GM23338 (cell line): ENCODE data around the gene MAST4. TPM values are rescaled to one million over a fixed set of nuclear protein-coding genes. Genes with fewer than 3 reads are reported as not detected.

Experiments
- ATAC-seq: fragments of 200-7000 bp; cut with Tn5 transposase; 3 replicates; pipeline ENCODE4 v1.9.1; 2020
- DNase-seq: peaks from one replicate; pipeline ENCODE4 v3.0.0-alpha.2; 2015; ENCODE audit warnings: low spot score
- H2AFZ ChIP-seq: fragments of 200-600 bp; sonication (generic); 2 replicates; pipeline ENCODE4 v1.8.0; 2016; ENCODE audit warnings: antibody characterized with exemption, mild to moderate bottlenecking, moderate library complexity
- H3F3A ChIP-seq: fragments of 200-600 bp; sonication (generic); replicated peaks from 2 replicates; pipeline ENCODE4 v1.8.0; 2017; ENCODE audit warnings: antibody characterized with exemption, mixed run types, low read depth
- H3K27ac ChIP-seq: fragments of 200-600 bp; sonication (generic); 2 replicates; pipeline ENCODE4 v1.6.1; 2016; ENCODE audit warnings: low read depth
- H3K27me3 ChIP-seq: fragments of 200-600 bp; sonication (generic); 2 replicates; pipeline ENCODE4 v1.8.0; 2016; ENCODE audit warnings: mild to moderate bottlenecking, mixed run types, moderate library complexity; ENCODE audit not compliant: insufficient read depth
- H3K36me3 ChIP-seq: fragments of 200-600 bp; sonication (generic); 2 replicates; pipeline ENCODE4 v1.8.0; 2016; ENCODE audit warnings: mild to moderate bottlenecking; ENCODE audit not compliant: insufficient read depth
- H3K4me1 ChIP-seq: fragments of 200-600 bp; sonication (generic); 2 replicates; pipeline ENCODE4 v1.8.0; 2016; ENCODE audit warnings: mild to moderate bottlenecking, moderate library complexity; ENCODE audit not compliant: insufficient read depth
- H3K4me2 ChIP-seq: fragments of 200-600 bp; sonication (generic); 2 replicates; pipeline ENCODE4 v1.7.1; 2017; ENCODE audit warnings: mixed run types
- H3K4me3 ChIP-seq: fragments of 200-600 bp; sonication (generic); 2 replicates; pipeline ENCODE4 v1.6.1; 2016; ENCODE audit warnings: mixed run types
- H3K79me2 ChIP-seq: fragments of 200-600 bp; sonication (generic); replicated peaks from 2 replicates; pipeline ENCODE4 v1.8.0; 2017; ENCODE audit warnings: mild to moderate bottlenecking; ENCODE audit not compliant: insufficient read depth
- H3K9me2 ChIP-seq: fragments of 200-600 bp; sonication (generic); 2 replicates; pipeline ENCODE4 v1.8.0; 2017; ENCODE audit not compliant: insufficient read depth
- H4K20me1 ChIP-seq: fragments of 200-600 bp; sonication (generic); replicated peaks from 2 replicates; pipeline ENCODE4 v1.8.0; 2017; ENCODE audit warnings: mild to moderate bottlenecking; ENCODE audit not compliant: insufficient read depth
- H3K27ac Mint-ChIP-seq: 2 replicates; pipeline ENCODE4 v1.8.0; 2020; ENCODE audit warnings: inconsistent platforms, mild to moderate bottlenecking, moderate library complexity, mixed read lengths
- H3K27me3 Mint-ChIP-seq: 3 replicates; pipeline ENCODE4 v1.8.0; 2022; ENCODE audit warnings: low read depth, mild to moderate bottlenecking, moderate library complexity, mixed read lengths, inconsistent platforms; ENCODE audit not compliant: insufficient read depth, poor library complexity
- H3K36me3 Mint-ChIP-seq: 3 replicates; pipeline ENCODE4 v1.8.0; 2021; ENCODE audit warnings: low read depth, mild to moderate bottlenecking, inconsistent platforms, moderate library complexity, mixed read lengths
- H3K4me1 Mint-ChIP-seq: 3 replicates; pipeline ENCODE4 v1.8.0; 2020; ENCODE audit warnings: mild to moderate bottlenecking, inconsistent platforms, mixed read lengths
- H3K4me3 Mint-ChIP-seq: 3 replicates; pipeline ENCODE4 v1.8.0; 2021; ENCODE audit warnings: moderate library complexity, mild to moderate bottlenecking, inconsistent platforms, mixed read lengths
- H3K9me3 Mint-ChIP-seq: 3 replicates; pipeline ENCODE4 v1.8.0; 2020; ENCODE audit warnings: moderate library complexity, mild to moderate bottlenecking, inconsistent platforms, mixed read lengths
- CREB1 ChIP-seq: fragments of 250-450 bp; sonication (Bioruptor Pico); IDR thresholded peaks from 2 replicates; pipeline ENCODE4 v1.5.0; 2020; ENCODE audit warnings: low read depth, mild to moderate bottlenecking, moderate library complexity
- EZH2 ChIP-seq: fragments of 200-600 bp; sonication (generic); IDR thresholded peaks from one replicate; pipeline ENCODE4 v1.8.0; 2017; ENCODE audit warnings: antibody characterized with exemption, mild to moderate bottlenecking, low read depth; ENCODE audit not compliant: unreplicated experiment
- EZH2phosphoT487 ChIP-seq: fragments of 200-600 bp; sonication (generic); IDR thresholded peaks from one replicate; pipeline ENCODE4 v1.8.1; 2018; ENCODE audit warnings: antibody characterized with exemption; ENCODE audit not compliant: unreplicated experiment
- JUNB ChIP-seq: IDR thresholded peaks from one replicate; pipeline ENCODE4 v1.6.1; 2016; ENCODE audit warnings: antibody characterized with exemption; ENCODE audit not compliant: unreplicated experiment
- NANOG ChIP-seq: IDR thresholded peaks from 2 replicates; pipeline ENCODE4 v1.6.1; 2016; ENCODE audit warnings: antibody characterized with exemption, borderline replicate concordance
- POLR2AphosphoS5 ChIP-seq: IDR thresholded peaks from 2 replicates; pipeline ENCODE4 v1.6.1; 2016; ENCODE audit warnings: antibody characterized with exemption, low read depth
- REST ChIP-seq: IDR thresholded peaks from one replicate; pipeline ENCODE4 v1.6.1; 2018; ENCODE audit warnings: antibody characterized with exemption; ENCODE audit not compliant: unreplicated experiment
- STAT1 ChIP-seq: IDR thresholded peaks from one replicate; pipeline ENCODE4 v1.6.1; 2016; ENCODE audit warnings: antibody characterized with exemption; ENCODE audit not compliant: unreplicated experiment
- ZNF114 ChIP-seq: fragments of 250-450 bp; sonication (Bioruptor Pico); IDR thresholded peaks from 2 replicates; pipeline ENCODE4 v1.5.0; 2020; ENCODE audit warnings: mild to moderate bottlenecking, moderate library complexity
- ZNF331 ChIP-seq: fragments of 250-450 bp; sonication (Bioruptor Pico); IDR thresholded peaks from 2 replicates; pipeline ENCODE4 v1.5.0; 2020; ENCODE audit warnings: low read depth, mild to moderate bottlenecking, moderate library complexity
- polyA plus RNA-seq: library from polyadenylated mRNA; unstranded; fragments of >200 nt; fragmentation: Nextera tagmentation; extraction: Ambion mirVana; gene quantifications from 2 replicates; pipeline ENCODE4 v1.2.1, GENCODE V29; 2016
- total RNA-seq: library from RNA; depleted of rRNA; stranded (reverse); fragments of >200 nt; shearing (Covaris generic); gene quantifications from 2 replicates; pipeline ENCODE4 v1.2.3, GENCODE V29; 2014
- TF ChIP-seq, protein P1 (sequence below): IDR thresholded peaks from 2 replicates; pipeline ENCODE4 v1.6.1; 2016; ENCODE audit warnings: antibody characterized with exemption
- TF ChIP-seq, protein P2 (sequence below), 2 experiments: fragments of 200-600 bp in 1 of 2; sonication (generic) in 1 of 2; conservative IDR thresholded peaks; 2 replicates each; pipeline versions ENCODE4 v1.5.1 to v1.6.1; 2016 to 2017; ENCODE audit warnings: antibody characterized with exemption in 2 of 2, low read depth in 2 of 2, mild to moderate bottlenecking in 2 of 2, moderate library complexity in 1 of 2
- TF ChIP-seq, protein P3 (sequence below): fragments of 250-450 bp; sonication (Bioruptor Pico); IDR thresholded peaks from 2 replicates; pipeline ENCODE4 v1.5.0; 2020; ENCODE audit warnings: mild to moderate bottlenecking, moderate library complexity

The MAST4 gene
- total and polyA plus RNA-seq, 2 experiments from 2014 or later, result 3.6 to 8.5 TPM

DNA sequence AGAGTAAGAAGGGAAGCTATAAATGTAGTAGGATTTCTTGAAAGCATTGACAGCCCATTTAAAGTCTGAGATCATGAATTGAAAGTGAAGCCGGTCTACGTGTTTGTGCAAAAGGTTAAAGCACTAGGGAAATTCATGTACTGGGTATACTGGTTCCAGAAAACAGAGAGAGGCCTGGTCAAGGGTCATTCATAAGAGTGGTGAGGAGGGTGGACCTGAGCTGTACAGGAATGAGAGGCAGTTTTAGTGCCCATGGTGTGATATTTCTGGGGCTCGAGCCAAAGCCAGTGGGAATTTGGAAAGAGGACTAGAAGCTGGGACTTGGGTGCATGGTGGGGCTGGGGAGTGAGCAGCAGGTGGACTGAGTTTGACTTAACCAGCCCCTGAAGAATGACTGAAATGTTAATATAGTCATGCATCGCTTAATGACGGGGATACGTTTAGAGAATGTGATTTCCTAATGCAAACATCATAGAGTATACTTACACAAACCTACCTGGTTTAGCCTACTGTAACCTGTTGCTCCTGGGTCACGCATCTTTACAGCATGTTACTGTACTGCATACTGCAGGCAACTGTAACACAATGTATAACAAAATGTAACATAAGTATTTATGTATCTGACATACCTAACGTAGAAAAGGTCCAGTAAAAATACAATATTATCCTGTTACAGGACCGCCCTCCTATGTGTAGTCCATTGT lies 173.0 kb downstream of the MAST4 start:
- H2AFZ ChIP-seq, result no peak overlapping the region
- H3K9me2 ChIP-seq, result no peaks in the 10 kb centered on the region
- no peaks in the 10 kb centered on the region for H3K36me3 Mint-ChIP-seq
- no peak for DNase-seq
- H3K27me3 Mint-ChIP-seq, result no peaks in the 10 kb centered on the region
- 0 out of 3 replicates have a peak, but pooled peaks cover 2% of the 10 kb centered on the region for H3K4me1 Mint-ChIP-seq
- ATAC-seq, result no peak
- H3K4me3 ChIP-seq, result no peak overlapping the region
- H3K9me3 Mint-ChIP-seq, result no peaks in the 10 kb centered on the region
- no peak overlapping the region for H3K4me3 Mint-ChIP-seq
- H3K27me3 ChIP-seq, result no peaks in the 10 kb centered on the region
- H3K79me2 ChIP-seq, result no peaks in the 10 kb centered on the region
- no peak overlapping the region for H3K4me2 ChIP-seq
- no peak overlapping the region for H3K27ac Mint-ChIP-seq
- H3K36me3 ChIP-seq, result no peaks in the 10 kb centered on the region
- TF ChIP-seq, protein P1, sequence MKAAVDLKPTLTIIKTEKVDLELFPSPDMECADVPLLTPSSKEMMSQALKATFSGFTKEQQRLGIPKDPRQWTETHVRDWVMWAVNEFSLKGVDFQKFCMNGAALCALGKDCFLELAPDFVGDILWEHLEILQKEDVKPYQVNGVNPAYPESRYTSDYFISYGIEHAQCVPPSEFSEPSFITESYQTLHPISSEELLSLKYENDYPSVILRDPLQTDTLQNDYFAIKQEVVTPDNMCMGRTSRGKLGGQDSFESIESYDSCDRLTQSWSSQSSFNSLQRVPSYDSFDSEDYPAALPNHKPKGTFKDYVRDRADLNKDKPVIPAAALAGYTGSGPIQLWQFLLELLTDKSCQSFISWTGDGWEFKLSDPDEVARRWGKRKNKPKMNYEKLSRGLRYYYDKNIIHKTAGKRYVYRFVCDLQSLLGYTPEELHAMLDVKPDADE, result no peak
- TF ChIP-seq EZH2, result no peak
- no peak for TF ChIP-seq ZNF114 (CRISPR knock-in tag)
- TF ChIP-seq EZH2phosphoT487, result no peak
- TF ChIP-seq ZNF331 (CRISPR knock-in tag), result no peak
- TF ChIP-seq, protein P2, sequence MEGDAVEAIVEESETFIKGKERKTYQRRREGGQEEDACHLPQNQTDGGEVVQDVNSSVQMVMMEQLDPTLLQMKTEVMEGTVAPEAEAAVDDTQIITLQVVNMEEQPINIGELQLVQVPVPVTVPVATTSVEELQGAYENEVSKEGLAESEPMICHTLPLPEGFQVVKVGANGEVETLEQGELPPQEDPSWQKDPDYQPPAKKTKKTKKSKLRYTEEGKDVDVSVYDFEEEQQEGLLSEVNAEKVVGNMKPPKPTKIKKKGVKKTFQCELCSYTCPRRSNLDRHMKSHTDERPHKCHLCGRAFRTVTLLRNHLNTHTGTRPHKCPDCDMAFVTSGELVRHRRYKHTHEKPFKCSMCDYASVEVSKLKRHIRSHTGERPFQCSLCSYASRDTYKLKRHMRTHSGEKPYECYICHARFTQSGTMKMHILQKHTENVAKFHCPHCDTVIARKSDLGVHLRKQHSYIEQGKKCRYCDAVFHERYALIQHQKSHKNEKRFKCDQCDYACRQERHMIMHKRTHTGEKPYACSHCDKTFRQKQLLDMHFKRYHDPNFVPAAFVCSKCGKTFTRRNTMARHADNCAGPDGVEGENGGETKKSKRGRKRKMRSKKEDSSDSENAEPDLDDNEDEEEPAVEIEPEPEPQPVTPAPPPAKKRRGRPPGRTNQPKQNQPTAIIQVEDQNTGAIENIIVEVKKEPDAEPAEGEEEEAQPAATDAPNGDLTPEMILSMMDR (conservative IDR thresholded peaks at IDR 0.05; ENCODE audit: low read depth in 2 of 2), result no peak
- no peak for TF ChIP-seq JUNB
- TF ChIP-seq STAT1, result no peak
- no peak for TF ChIP-seq REST
- TF ChIP-seq POLR2AphosphoS5, result no peak
- no peak for TF ChIP-seq CREB1 (CRISPR knock-in tag)
- TF ChIP-seq NANOG, result no peak
- TF ChIP-seq, protein P3, sequence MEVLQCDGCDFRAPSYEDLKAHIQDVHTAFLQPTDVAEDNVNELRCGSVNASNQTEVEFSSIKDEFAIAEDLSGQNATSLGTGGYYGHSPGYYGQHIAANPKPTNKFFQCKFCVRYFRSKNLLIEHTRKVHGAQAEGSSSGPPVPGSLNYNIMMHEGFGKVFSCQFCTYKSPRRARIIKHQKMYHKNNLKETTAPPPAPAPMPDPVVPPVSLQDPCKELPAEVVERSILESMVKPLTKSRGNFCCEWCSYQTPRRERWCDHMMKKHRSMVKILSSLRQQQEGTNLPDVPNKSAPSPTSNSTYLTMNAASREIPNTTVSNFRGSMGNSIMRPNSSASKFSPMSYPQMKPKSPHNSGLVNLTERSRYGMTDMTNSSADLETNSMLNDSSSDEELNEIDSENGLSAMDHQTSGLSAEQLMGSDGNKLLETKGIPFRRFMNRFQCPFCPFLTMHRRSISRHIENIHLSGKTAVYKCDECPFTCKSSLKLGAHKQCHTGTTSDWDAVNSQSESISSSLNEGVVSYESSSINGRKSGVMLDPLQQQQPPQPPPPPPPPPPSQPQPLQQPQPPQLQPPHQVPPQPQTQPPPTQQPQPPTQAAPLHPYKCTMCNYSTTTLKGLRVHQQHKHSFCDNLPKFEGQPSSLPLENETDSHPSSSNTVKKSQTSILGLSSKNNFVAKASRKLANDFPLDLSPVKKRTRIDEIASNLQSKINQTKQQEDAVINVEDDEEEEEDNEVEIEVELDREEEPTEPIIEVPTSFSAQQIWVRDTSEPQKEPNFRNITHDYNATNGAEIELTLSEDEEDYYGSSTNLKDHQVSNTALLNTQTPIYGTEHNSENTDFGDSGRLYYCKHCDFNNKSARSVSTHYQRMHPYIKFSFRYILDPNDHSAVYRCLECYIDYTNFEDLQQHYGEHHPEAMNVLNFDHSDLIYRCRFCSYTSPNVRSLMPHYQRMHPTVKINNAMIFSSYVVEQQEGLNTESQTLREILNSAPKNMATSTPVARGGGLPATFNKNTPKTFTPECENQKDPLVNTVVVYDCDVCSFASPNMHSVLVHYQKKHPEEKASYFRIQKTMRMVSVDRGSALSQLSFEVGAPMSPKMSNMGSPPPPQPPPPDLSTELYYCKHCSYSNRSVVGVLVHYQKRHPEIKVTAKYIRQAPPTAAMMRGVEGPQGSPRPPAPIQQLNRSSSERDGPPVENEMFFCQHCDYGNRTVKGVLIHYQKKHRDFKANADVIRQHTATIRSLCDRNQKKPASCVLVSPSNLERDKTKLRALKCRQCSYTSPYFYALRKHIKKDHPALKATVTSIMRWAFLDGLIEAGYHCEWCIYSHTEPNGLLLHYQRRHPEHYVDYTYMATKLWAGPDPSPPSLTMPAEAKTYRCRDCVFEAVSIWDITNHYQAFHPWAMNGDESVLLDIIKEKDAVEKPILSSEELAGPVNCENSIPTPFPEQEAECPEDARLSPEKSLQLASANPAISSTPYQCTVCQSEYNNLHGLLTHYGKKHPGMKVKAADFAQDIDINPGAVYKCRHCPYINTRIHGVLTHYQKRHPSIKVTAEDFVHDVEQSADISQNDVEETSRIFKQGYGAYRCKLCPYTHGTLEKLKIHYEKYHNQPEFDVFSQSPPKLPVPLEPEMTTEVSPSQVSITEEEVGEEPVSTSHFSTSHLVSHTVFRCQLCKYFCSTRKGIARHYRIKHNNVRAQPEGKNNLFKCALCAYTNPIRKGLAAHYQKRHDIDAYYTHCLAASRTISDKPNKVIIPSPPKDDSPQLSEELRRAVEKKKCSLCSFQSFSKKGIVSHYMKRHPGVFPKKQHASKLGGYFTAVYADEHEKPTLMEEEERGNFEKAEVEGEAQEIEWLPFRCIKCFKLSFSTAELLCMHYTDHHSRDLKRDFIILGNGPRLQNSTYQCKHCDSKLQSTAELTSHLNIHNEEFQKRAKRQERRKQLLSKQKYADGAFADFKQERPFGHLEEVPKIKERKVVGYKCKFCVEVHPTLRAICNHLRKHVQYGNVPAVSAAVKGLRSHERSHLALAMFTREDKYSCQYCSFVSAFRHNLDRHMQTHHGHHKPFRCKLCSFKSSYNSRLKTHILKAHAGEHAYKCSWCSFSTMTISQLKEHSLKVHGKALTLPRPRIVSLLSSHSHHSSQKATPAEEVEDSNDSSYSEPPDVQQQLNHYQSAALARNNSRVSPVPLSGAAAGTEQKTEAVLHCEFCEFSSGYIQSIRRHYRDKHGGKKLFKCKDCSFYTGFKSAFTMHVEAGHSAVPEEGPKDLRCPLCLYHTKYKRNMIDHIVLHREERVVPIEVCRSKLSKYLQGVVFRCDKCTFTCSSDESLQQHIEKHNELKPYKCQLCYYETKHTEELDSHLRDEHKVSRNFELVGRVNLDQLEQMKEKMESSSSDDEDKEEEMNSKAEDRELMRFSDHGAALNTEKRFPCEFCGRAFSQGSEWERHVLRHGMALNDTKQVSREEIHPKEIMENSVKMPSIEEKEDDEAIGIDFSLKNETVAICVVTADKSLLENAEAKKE, result no peak
- H3K27ac ChIP-seq, result no peak overlapping the region
- H4K20me1 ChIP-seq, result no peaks in the 10 kb centered on the region
- no peaks in the 10 kb centered on the region for H3K4me1 ChIP-seq
- H3F3A ChIP-seq, result no peaks in the 10 kb centered on the region
